Right atrium auricular region (tissue), 2 donors: Measurements from ENCODE around the gene ZNF134. TPM values are rescaled to one million over a fixed set of nuclear protein-coding genes. Genes with fewer than 3 reads are reported as not detected.

Experiments used
- DNase-seq: peaks from one replicate; pipeline ENCODE4 v3.0.0-alpha.2; 2019; ENCODE audit warnings: low spot score
- H3K27ac ChIP-seq, 2 donors: fragments of 200-600 bp; sonication (generic); 1 replicate in 1 of 2; 2 replicates in 1 of 2; pipeline ENCODE4 v1.5.1; 2016 to 2019
- H3K27me3 ChIP-seq, 2 donors: fragments of 200-600 bp; sonication (generic); one replicate each; pipeline versions ENCODE4 v1.5.1 to v1.6.0; 2017 to 2019
- H3K36me3 ChIP-seq: fragments of 200-600 bp; sonication (generic); one replicate; pipeline ENCODE4 v1.5.1; 2016
- H3K4me1 ChIP-seq, 2 donors: fragments of 200-600 bp; sonication (generic); one replicate each; pipeline versions ENCODE4 v1.5.1 to v1.6.0; 2017 to 2019
- H3K4me3 ChIP-seq, 2 donors: fragments of 200-600 bp; sonication (generic); 1 replicate in 1 of 2; 2 replicates in 1 of 2; pipeline ENCODE4 v1.5.1; 2017 to 2019; ENCODE audit warnings: mild to moderate bottlenecking in 1 of 2, moderate library complexity in 1 of 2
- H3K9me3 ChIP-seq, 2 donors: fragments of 200-600 bp; sonication (generic); one replicate each; pipeline ENCODE4 v1.5.1; 2019
- CTCF ChIP-seq, 2 donors: fragments of 200-600 bp; sonication (generic); IDR thresholded peaks; one replicate each; pipeline ENCODE4 v1.5.1; 2019; ENCODE audit warnings: antibody characterized with exemption in 2 of 2
- total RNA-seq, 2 donors: library from RNA; depleted of rRNA; stranded (reverse); fragments of >200 nt; gene quantifications; one replicate each; pipeline ENCODE4 v1.1.0, GENCODE V29; 2016

The ZNF134 gene
- total RNA-seq, 2 donors from 2014 or later, result 11.5 to 14.1 TPM

- H3K4me3 ChIP-seq, result no peak overlapping the region
- H3K9me3 ChIP-seq, result peaks cover 12 to 58% of the 10 kb centered on the region in 2 donors
- H3K27me3 ChIP-seq, result no peaks in the 10 kb centered on the region
- no peak overlapping the region for H3K27ac ChIP-seq
- H3K4me1 ChIP-seq, result peaks cover 0 to 5% of the 10 kb centered on the region in 2 donors
- TF ChIP-seq CTCF (IDR thresholded peaks at IDR 0.05), result no peak
- no peak for DNase-seq
- H3K36me3 ChIP-seq, result peaks cover 49% of the 10 kb centered on the region
These were observed 28.5 kb downstream of the ZNF134 start for GRCh38 chr19:57642396-57643046.

DNA sequence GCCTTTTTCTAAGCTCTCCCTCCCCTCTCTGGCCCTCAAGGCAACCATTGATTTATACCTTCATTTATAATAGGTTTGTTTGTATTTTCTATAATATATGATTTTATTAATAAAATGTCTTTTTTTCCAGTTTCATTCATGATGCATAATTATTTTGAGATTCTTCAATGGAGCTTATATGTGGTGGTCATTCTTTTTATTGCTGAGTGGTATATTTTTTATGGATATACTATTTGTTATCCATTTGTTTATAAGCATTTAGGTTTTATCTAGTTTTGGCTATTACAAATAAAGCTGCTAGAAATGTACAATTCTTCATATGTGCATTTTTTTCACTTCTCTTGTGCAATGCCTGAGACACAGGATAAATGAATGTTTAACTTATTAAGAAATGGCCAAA, 29.7 kb downstream of the ZNF134 start:
- Histone ChIP-seq H3K27ac (no peak overlapping the region), H3K4me3 (no peak overlapping the region), H3K4me1 (peaks cover 0 to 5% of the 10 kb centered on the region in 2 donors), H3K9me3 (peaks cover 12 to 46% of the 10 kb centered on the region in 2 donors), H3K27me3 (no peaks in the 10 kb centered on the region), H3K36me3 (peaks cover 43% of the 10 kb centered on the region)
- DNase-seq, result no peak
- no peak for TF ChIP-seq CTCF (IDR thresholded peaks at IDR 0.05)

- H3K4me3 ChIP-seq, result no peak overlapping the region
- no peak for DNase-seq
- H3K27ac ChIP-seq, result no peak overlapping the region
- TF ChIP-seq CTCF (IDR thresholded peaks at IDR 0.05), result no peak
- no peaks in the 10 kb centered on the region for H3K36me3 ChIP-seq
- H3K4me1 ChIP-seq, result no peaks in the 10 kb centered on the region
- no peaks in the 10 kb centered on the region for H3K27me3 ChIP-seq
- peaks cover 0 to 2% of the 10 kb centered on the region in 2 donors for H3K9me3 ChIP-seq
These were observed 34.4 kb downstream of the ZNF134 start for GRCh38 chr19:57648331-57649003.

DNA sequence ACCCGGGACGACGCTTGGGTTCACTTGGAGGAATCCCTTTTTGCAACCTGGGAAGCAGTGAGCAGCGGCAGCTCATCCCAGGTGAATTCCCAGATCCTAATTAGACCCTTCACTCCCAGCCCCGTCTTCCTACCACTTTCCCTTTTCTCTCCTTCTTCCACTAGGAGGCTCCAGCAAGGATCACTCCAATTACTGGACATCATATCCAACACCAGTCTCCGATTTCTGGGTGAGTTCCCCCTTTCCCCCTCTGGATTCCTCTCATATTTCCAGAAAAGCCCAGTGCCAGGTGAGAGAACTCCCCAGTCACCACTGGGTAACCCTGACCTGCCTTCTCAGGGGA, 37.6 kb downstream of the ZNF134 start:
- Histone ChIP-seq H3K9me3 (no peaks in the 10 kb centered on the region), H3K4me1 (no peaks in the 10 kb centered on the region), H3K4me3 (peak overlapping the region in 1 of 2 donors; percentile 15), H3K27me3 (no peaks in the 10 kb centered on the region), H3K36me3 (no peaks in the 10 kb centered on the region), H3K27ac (no peak overlapping the region)
- no peak for TF ChIP-seq CTCF (IDR thresholded peaks at IDR 0.05)
- DNase-seq, result no peak

DNA sequence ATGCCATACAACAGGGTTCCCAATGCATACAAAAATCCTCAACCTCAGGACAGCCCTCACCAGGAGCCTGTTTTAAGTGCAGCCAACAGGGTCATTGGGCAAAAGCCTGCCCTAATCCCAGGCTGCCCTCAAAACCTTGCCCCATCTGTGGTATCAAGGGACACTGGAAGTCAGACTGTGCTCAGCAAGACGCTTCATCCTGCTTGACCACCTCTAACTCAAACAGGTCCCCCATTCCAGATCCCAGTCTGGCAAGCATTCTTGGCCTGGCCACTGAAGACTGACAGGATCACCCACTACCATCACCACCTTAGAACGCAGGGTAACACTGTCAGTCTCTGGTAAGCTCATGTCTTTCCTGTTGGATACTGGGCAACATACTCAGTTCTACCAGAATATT, 39.6 kb downstream of the ZNF134 start:
- Histone ChIP-seq H3K27ac (no peak overlapping the region), H3K9me3 (no peaks in the 10 kb centered on the region), H3K4me1 (no peaks in the 10 kb centered on the region), H3K36me3 (no peaks in the 10 kb centered on the region), H3K27me3 (no peaks in the 10 kb centered on the region), H3K4me3 (no peak overlapping the region)
- no peak for DNase-seq
- TF ChIP-seq CTCF (IDR thresholded peaks at IDR 0.05), result no peak
